AG04449 (cell line): ENCODE results near the gene DCLRE1B.

Source experiments
- CTCF ChIA-PET: fragments of 350-600 bp; formaldehyde crosslinking; extraction: SDS; loops from one replicate; lab custom pipeline; 2021; ENCODE audit warnings: antibody characterized with exemption; lab: Yijun Ruan, JAX
- POLR2A ChIA-PET: fragments of 400-600, 350-600 bp; formaldehyde crosslinking; extraction: SDS; loops from one replicate; lab custom pipeline; 2020; ENCODE audit warnings: antibody characterized with exemption, inconsistent platforms; lab: Yijun Ruan, JAX
- DNase-seq: peaks from one replicate; pipeline ENCODE4 v3.0.0-alpha.2; 2010; ENCODE audit warnings: low read depth, low spot score
- H3K4me3 ChIP-seq: 2 replicates; pipeline ENCODE4 v1.5.1; 2011; ENCODE audit warnings: low read depth, mild to moderate bottlenecking, control low read depth, low read length
- TF ChIP-seq, protein P1 (sequence below): IDR thresholded peaks from one replicate; pipeline ENCODE4 v1.5.1; 2011; ENCODE audit warnings: mild to moderate bottlenecking, moderate library complexity, low read length, control low read depth, inconsistent platforms; ENCODE audit not compliant: insufficient read depth; ENCODE audit errors: missing control alignments

DCLRE1B gene

DNA sequence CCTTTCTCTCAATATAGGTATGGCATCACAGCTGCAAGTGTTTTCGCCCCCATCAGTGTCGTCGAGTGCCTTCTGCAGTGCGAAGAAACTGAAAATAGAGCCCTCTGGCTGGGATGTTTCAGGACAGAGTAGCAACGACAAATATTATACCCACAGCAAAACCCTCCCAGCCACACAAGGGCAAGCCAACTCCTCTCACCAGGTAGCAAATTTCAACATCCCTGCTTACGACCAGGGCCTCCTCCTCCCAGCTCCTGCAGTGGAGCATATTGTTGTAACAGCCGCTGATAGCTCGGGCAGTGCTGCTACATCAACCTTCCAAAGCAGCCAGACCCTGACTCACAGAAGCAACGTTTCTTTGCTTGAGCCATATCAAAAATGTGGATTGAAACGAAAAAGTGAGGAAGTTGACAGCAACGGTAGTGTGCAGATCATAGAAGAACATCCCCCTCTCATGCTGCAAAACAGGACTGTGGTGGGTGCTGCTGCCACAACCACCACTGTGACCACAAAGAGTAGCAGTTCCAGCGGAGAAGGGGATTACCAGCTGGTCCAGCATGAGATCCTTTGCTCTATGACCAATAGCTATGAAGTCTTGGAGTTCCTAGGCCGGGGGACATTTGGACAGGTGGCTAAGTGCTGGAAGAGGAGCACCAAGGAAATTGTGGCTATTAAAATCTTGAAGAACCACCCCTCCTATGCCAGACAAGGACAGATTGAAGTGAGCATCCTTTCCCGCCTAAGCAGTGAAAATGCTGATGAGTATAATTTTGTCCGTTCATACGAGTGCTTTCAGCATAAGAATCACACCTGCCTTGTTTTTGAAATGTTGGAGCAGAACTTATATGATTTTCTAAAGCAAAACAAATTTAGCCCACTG, 35.5 kb downstream of the DCLRE1B start:
- TF ChIP-seq, protein P1, sequence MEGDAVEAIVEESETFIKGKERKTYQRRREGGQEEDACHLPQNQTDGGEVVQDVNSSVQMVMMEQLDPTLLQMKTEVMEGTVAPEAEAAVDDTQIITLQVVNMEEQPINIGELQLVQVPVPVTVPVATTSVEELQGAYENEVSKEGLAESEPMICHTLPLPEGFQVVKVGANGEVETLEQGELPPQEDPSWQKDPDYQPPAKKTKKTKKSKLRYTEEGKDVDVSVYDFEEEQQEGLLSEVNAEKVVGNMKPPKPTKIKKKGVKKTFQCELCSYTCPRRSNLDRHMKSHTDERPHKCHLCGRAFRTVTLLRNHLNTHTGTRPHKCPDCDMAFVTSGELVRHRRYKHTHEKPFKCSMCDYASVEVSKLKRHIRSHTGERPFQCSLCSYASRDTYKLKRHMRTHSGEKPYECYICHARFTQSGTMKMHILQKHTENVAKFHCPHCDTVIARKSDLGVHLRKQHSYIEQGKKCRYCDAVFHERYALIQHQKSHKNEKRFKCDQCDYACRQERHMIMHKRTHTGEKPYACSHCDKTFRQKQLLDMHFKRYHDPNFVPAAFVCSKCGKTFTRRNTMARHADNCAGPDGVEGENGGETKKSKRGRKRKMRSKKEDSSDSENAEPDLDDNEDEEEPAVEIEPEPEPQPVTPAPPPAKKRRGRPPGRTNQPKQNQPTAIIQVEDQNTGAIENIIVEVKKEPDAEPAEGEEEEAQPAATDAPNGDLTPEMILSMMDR = no peak
- CTCF ChIA-PET = interaction anchor here (1.3 to 1.6 kb wide), 2 partner anchors 9 to 10 kb away, joined by 5 to 6 read pairs; no protein-coding TSS in a partner anchor
- POLR2A ChIA-PET = no interaction called here
- H3K4me3 ChIP-seq = no peak overlapping the region
- DNase-seq = no peak

DNA sequence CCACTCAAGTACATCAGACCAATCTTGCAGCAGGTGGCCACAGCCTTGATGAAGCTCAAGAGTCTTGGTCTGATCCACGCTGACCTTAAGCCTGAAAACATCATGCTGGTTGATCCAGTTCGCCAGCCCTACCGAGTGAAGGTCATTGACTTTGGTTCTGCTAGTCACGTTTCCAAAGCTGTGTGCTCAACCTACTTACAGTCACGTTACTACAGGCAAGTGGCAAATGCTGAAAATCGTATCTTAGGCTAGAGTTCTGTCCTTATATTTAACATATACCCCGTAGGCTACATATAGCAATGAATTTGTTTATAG, 36.1 kb downstream of the DCLRE1B start:
- H3K4me3 ChIP-seq = no peak overlapping the region
- CTCF ChIA-PET = interaction anchor here (1.3 kb wide), 1 partner anchor 10 kb away, joined by 6 read pairs; no protein-coding TSS in a partner anchor
- DNase-seq = no peak
- TF ChIP-seq, protein P1 = no peak
- POLR2A ChIA-PET = no interaction called here

DNA sequence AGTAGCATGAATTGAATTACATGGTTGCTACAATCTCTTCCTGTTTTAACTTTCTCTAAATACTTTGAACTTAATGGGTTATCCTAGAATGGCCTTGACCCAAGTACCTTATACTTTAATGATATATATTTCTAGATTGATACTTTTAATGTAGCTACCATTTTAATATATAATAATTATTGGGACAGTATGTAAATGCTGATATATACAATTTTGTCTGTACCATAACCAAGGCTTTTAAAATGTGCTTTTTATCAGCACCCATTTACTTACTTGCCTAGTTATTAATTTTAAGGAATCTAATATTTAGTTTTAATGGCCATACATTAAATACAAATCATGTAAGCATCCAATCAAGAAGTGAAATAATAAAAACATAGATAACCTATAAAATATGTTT, 37.4 kb downstream of the DCLRE1B start:
- POLR2A ChIA-PET = no interaction called here
- CTCF ChIA-PET = interaction anchor here (1.3 kb wide), 1 partner anchor 11 kb away, joined by 4 read pairs; no protein-coding TSS in a partner anchor
- DNase-seq = no peak
- TF ChIP-seq, protein P1 = no peak
- H3K4me3 ChIP-seq = no peak overlapping the region

DNA sequence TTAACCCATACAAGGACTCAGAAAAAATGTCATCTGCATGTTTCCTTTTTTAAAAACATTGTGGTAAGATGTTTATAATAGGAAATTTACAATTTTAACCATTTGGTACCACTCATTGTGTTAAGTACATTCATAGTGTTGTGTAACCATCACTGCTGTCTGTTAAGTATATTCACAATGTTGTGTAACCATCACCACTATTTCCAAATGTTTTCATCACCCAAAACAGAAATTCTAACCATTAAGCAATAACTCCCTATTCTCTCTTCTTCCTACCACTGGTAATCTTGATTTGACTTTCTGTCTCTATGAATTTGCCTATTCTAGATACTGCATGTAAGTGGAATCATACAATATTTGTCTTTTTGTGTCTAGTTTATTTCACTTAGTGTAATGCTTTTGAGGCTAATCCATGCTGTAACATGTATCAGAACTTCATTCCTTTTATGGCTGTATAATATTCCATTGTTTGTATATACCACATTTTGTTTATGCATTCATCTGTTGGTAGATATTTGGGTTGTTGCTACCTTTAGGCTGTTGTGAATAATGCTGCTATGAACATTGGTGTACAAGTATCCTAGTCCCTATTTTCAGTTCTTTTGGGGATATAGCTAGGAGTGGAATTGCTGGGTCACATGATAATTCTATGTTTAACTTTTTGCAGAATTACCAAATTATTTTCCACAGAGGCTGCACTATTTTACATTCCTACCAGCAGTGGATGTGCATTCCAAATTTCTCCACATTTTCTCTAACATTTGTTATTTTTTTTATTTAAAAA, 38.1 kb downstream of the DCLRE1B start:
- ChIA-PET CTCF (interaction anchor here (1.3 kb wide), 1 partner anchor 11 kb away, joined by 4 read pairs; no protein-coding TSS in a partner anchor), POLR2A (no interaction called here)
- TF ChIP-seq, protein P1 = no peak
- H3K4me3 ChIP-seq = no peak overlapping the region
- no peak for DNase-seq

DNA sequence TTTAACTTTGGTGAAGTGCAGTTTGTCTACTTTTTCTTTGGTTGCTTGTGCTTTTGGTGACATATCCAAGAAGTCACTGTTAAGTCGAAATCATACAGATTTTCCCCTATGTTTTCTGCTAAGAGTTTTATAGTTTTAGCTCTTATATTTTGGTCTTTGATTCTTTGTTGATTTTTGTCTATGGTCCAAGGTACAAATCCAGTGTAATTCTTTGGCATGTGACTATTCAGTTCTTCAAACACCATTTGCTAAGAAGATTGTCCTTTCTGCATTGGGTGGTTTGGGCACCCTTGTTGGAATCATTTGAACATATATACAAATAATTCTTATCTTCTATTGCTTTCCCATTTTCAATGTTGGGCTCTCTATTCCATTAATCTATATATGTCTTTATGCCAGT, 40.2 kb downstream of the DCLRE1B start:
- no peak for DNase-seq
- ChIA-PET POLR2A (no interaction called here), CTCF (interaction anchor here (0.6 to 2.2 kb wide), 7 partner anchors 9 to 337 kb away, joined by 3 to 6 read pairs (median 4); no protein-coding TSS in a partner anchor)
- no peak overlapping the region for H3K4me3 ChIP-seq
- TF ChIP-seq, protein P1 = no peak
